HepG2 (cell line): Measurements from ENCODE around the gene DRAP1. TPM values are rescaled to one million over a fixed set of nuclear protein-coding genes. Genes with fewer than 3 reads are reported as not detected.
A peak's percentile ranks its signal among the peaks of the same experiment; 100 is the strongest.

Experiments used
- ETS1 ChIP-seq: sonication (generic); formaldehyde crosslinking; IDR thresholded peaks from 2 replicates; pipeline ENCODE4 v1.4.0; 2020; ENCODE audit warnings: missing genetic modification reagents
- GMEB2 ChIP-seq: IDR thresholded peaks from 2 replicates; pipeline ENCODE4 v1.6.1; 2016; ENCODE audit warnings: missing biosample characterization, missing genetic modification reagents, low read depth
- HOXA5 ChIP-seq: sonication (generic); formaldehyde crosslinking; IDR thresholded peaks from 2 replicates; pipeline ENCODE4 v1.4.0; 2020; ENCODE audit warnings: missing genetic modification reagents
- HOXA9 ChIP-seq: sonication (generic); formaldehyde crosslinking; IDR thresholded peaks from 2 replicates; pipeline ENCODE4 v1.8.1; 2022; ENCODE audit warnings: missing genetic modification reagents, mild to moderate bottlenecking, moderate library complexity, borderline replicate concordance
- NFRKB ChIP-seq: fragments of 450-650 bp; IDR thresholded peaks from 2 replicates; pipeline ENCODE4 v1.6.1; 2017
- PHF20 ChIP-seq: sonication (generic); formaldehyde crosslinking; IDR thresholded peaks from 2 replicates; pipeline ENCODE4 v1.5.0; 2020; ENCODE audit warnings: mild to moderate bottlenecking, missing genetic modification reagents
- REXO4 ChIP-seq: sonication (generic); formaldehyde crosslinking; IDR thresholded peaks from 2 replicates; pipeline ENCODE4 v1.8.0; 2022; ENCODE audit warnings: missing genetic modification reagents, mild to moderate bottlenecking, borderline replicate concordance
- ZBTB37 ChIP-seq: sonication (generic); formaldehyde crosslinking; IDR thresholded peaks from 2 replicates; pipeline ENCODE4 v1.4.0; 2020; ENCODE audit warnings: mild to moderate bottlenecking, missing genetic modification reagents
- ZNF180 ChIP-seq: sonication (generic); formaldehyde crosslinking; IDR thresholded peaks from 2 replicates; pipeline ENCODE4 v1.4.0; 2020; ENCODE audit warnings: low read depth, missing genetic modification reagents, borderline replicate concordance
- ZNF264 ChIP-seq: sonication (generic); formaldehyde crosslinking; IDR thresholded peaks from 2 replicates; pipeline ENCODE4 v1.4.0; 2020; ENCODE audit warnings: missing genetic modification reagents
- ZNF318 ChIP-seq: sonication (generic); formaldehyde crosslinking; IDR thresholded peaks from 2 replicates; pipeline ENCODE4 v1.4.0; 2020; ENCODE audit warnings: mild to moderate bottlenecking, missing genetic modification reagents
- ZNF687 ChIP-seq: sonication (generic); formaldehyde crosslinking; IDR thresholded peaks from 2 replicates; pipeline ENCODE4 v1.5.1; 2020; ENCODE audit warnings: mild to moderate bottlenecking, missing genetic modification reagents, moderate library complexity
- ZNF746 ChIP-seq: sonication (generic); formaldehyde crosslinking; IDR thresholded peaks from 2 replicates; pipeline ENCODE4 v1.8.0; 2022; ENCODE audit warnings: mild to moderate bottlenecking, missing genetic modification reagents
- polyA plus RNA-seq, 8 experiments: library from polyadenylated mRNA; depleted of rRNA in 3 of 8; stranded (reverse) in 7 of 8; unstranded in 1 of 8; fragments of >200 nt; fragmentation: Illumina TruSeq in 4 of 8; extraction: Trizol in 4 of 8; gene quantifications; 2 replicates each; pipeline versions ENCODE4 v1.2.1 to v1.2.3, GENCODE V29; 2011 to 2016; ENCODE audit warnings: low read depth in 4 of 8, missing spikeins in 1 of 8, mixed read lengths in 1 of 8; ENCODE audit not compliant: insufficient read depth in 1 of 8
- total RNA-seq, 5 experiments: library from RNA; depleted of rRNA; stranded (reverse); fragments of >200 nt; fragmentation: Illumina TruSeq; extraction: Trizol; gene quantifications; 2 replicates each; pipeline ENCODE4 v1.2.3, GENCODE V29; 2016; ENCODE audit warnings: low read depth in 1 of 5

The DRAP1 gene
- total and polyA plus RNA-seq, 2 of the 13 experiments (the other 11 are each of a cell fraction or from before 2014, with no cell fraction given), result 46.8 to 52.3 TPM

GRCh38 chr11:65884716-65885092, 34.5 kb upstream of the DRAP1 start (continued):
- TF ChIP-seq ZNF687 (peak; percentile 72), ZNF318 (no peak), HOXA5 (CRISPR knock-in tag) (0 out of 2 replicates have a peak, but pooled peaks have one; percentile 47), ZNF264 (no peak), NFRKB (no peak), HOXA9 (CRISPR knock-in tag) (no peak), ZNF180 (CRISPR knock-in tag) (no peak), ZNF746 (CRISPR knock-in tag) (0 out of 2 replicates have a peak, but pooled peaks have one; percentile 17), PHF20 (CRISPR knock-in tag) (no peak), GMEB2 (CRISPR knock-in tag) (no peak), ZBTB37 (no peak), REXO4 (no peak), ETS1 (CRISPR knock-in tag) (no peak)
